Measurements from ENCODE around the gene ADCY2. TPM values are rescaled to one million over a fixed set of nuclear protein-coding genes. Genes with fewer than 3 reads are reported as not detected.

The ADCY2 gene
- total and polyA plus RNA-seq, 9 of the 15 experiments (the other 6 are each of a cell fraction or from before 2014, with no cell fraction given) = 0.01 to 0.15 (median 0.03) TPM; not detected in 5

DNA sequence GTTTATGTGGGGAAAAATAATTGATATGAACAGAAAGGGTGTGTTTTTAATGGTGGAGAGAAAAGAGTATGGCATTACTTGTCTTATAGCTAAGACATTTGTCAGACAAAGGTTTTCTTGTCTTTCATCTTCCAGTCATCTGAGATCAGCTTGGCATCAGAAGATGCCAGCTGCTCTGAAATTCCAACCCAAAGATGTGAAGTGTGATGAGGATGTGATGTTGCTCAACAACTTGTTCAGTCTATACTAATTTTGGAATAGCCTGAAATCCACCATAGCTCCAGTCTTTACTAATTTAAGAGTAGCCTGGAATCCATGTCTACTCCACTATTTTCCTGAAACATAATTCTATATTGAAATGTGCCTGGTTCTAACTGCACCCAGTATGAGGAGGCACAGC lies 272.7 kb downstream of the ADCY2 start:
- FAIRE-seq (no peak), ATAC-seq (no peak), DNase-seq (ENCODE audit: extremely low read depth in 1 of 4, low spot score in 3 of 4) (no peak)
- no peaks in the 10 kb centered on the region for H3K36me3 ChIP-seq (ENCODE audit: control insufficient read depth, insufficient read depth, low read length)
- no peaks in the 10 kb centered on the region for H3K9me3 ChIP-seq (replicated peaks; ENCODE audit: control insufficient read depth, insufficient read depth, low read depth, low read length)
- H3K9me1 ChIP-seq (ENCODE audit: control insufficient read depth, insufficient read depth, low read length) = no peaks in the 10 kb centered on the region
- no peak overlapping the region for H3K4me3 ChIP-seq
- in situ Hi-C loops (cut with MboI) = no loop called here
- peaks cover 4 to 10% of the 10 kb centered on the region in 2 experiments; a peak in 2 of 5 replicates for H3K27me3 ChIP-seq (ENCODE audit: control insufficient read depth in 2 of 2, insufficient read depth in 2 of 2, low read length in 2 of 2)
- CTCF ChIA-PET (ENCODE audit: low intra/inter-chr PET ratio) = no interaction called here
- no peak overlapping the region for H3K4me2 ChIP-seq (ENCODE audit: insufficient read depth, low read length)
- H2AFZ ChIP-seq (ENCODE audit: low read depth, low read length) = no peak overlapping the region
- no peaks in the 10 kb centered on the region for H3K79me2 ChIP-seq (ENCODE audit: control insufficient read depth, insufficient read depth, low read length)
- H3K9ac ChIP-seq (ENCODE audit: insufficient read depth in 1 of 2, low read depth in 2 of 2, low read length in 2 of 2) = no peak overlapping the region
- no peak overlapping the region for H3K27ac ChIP-seq (ENCODE audit: extremely low read depth, low read depth, low read length)
- H4K20me1 ChIP-seq (replicated peaks; ENCODE audit: control insufficient read depth, insufficient read depth, low read length) = no peaks in the 10 kb centered on the region
- H3K4me1 ChIP-seq (replicated peaks in 1 of 2; ENCODE audit: control insufficient read depth in 2 of 2, insufficient read depth in 2 of 2, low read length in 2 of 2) = no peaks in the 10 kb centered on the region
- no TSS peak for BruUV-seq (replicated peaks)
- POLR2A ChIA-PET = no interaction called here
- intact Hi-C loops (cut with micrococcal nuclease) = no loop called here
- TF ChIP-seq ZNF143 (CRISPR knock-in tag; IDR thresholded peaks at IDR 0.05) = no peak
- TF ChIP-seq, protein P1, sequence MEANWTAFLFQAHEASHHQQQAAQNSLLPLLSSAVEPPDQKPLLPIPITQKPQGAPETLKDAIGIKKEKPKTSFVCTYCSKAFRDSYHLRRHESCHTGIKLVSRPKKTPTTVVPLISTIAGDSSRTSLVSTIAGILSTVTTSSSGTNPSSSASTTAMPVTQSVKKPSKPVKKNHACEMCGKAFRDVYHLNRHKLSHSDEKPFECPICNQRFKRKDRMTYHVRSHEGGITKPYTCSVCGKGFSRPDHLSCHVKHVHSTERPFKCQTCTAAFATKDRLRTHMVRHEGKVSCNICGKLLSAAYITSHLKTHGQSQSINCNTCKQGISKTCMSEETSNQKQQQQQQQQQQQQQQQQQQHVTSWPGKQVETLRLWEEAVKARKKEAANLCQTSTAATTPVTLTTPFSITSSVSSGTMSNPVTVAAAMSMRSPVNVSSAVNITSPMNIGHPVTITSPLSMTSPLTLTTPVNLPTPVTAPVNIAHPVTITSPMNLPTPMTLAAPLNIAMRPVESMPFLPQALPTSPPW (CRISPR knock-in tag; IDR thresholded peaks at IDR 0.05) = no peak
- TF ChIP-seq, protein P2, sequence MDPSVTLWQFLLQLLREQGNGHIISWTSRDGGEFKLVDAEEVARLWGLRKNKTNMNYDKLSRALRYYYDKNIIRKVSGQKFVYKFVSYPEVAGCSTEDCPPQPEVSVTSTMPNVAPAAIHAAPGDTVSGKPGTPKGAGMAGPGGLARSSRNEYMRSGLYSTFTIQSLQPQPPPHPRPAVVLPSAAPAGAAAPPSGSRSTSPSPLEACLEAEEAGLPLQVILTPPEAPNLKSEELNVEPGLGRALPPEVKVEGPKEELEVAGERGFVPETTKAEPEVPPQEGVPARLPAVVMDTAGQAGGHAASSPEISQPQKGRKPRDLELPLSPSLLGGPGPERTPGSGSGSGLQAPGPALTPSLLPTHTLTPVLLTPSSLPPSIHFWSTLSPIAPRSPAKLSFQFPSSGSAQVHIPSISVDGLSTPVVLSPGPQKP (CRISPR knock-in tag; IDR thresholded peaks at IDR 0.05) = no peak
- no peak for TF ChIP-seq HMGN3 (IDR thresholded peaks at IDR 0.05; ENCODE audit: borderline replicate concordance, extremely low read depth, insufficient read length, low read depth, low read length)
- no peak for TF ChIP-seq ZNF274 (IDR thresholded peaks at IDR 0.05; ENCODE audit: borderline replicate concordance, low read depth, low read length)
- TF ChIP-seq, protein P3, sequence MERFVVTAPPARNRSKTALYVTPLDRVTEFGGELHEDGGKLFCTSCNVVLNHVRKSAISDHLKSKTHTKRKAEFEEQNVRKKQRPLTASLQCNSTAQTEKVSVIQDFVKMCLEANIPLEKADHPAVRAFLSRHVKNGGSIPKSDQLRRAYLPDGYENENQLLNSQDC (CRISPR knock-in tag; IDR thresholded peaks at IDR 0.05) = no peak
- TF ChIP-seq RUNX1 (IDR thresholded peaks at IDR 0.05; ENCODE audit: low read depth) = no peak
- TF ChIP-seq POU5F1 (IDR thresholded peaks at IDR 0.05; ENCODE audit: borderline replicate concordance, low read depth, low read length, partially characterized antibody) = no peak
- TF ChIP-seq, protein P4, sequence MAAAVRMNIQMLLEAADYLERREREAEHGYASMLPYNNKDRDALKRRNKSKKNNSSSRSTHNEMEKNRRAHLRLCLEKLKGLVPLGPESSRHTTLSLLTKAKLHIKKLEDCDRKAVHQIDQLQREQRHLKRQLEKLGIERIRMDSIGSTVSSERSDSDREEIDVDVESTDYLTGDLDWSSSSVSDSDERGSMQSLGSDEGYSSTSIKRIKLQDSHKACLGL (CRISPR knock-in tag; IDR thresholded peaks at IDR 0.05; ENCODE audit: borderline replicate concordance, poor library complexity, severe bottlenecking) = no peak
- no peak for TF ChIP-seq NFIX (CRISPR knock-in tag; IDR thresholded peaks at IDR 0.05; ENCODE audit: low read depth)
- no peak for TF ChIP-seq CBX5 (IDR thresholded peaks at IDR 0.05; ENCODE audit: borderline replicate concordance, low read depth)
- no peak for TF ChIP-seq EHMT2 (IDR thresholded peaks at IDR 0.05)
- TF ChIP-seq, protein P5, sequence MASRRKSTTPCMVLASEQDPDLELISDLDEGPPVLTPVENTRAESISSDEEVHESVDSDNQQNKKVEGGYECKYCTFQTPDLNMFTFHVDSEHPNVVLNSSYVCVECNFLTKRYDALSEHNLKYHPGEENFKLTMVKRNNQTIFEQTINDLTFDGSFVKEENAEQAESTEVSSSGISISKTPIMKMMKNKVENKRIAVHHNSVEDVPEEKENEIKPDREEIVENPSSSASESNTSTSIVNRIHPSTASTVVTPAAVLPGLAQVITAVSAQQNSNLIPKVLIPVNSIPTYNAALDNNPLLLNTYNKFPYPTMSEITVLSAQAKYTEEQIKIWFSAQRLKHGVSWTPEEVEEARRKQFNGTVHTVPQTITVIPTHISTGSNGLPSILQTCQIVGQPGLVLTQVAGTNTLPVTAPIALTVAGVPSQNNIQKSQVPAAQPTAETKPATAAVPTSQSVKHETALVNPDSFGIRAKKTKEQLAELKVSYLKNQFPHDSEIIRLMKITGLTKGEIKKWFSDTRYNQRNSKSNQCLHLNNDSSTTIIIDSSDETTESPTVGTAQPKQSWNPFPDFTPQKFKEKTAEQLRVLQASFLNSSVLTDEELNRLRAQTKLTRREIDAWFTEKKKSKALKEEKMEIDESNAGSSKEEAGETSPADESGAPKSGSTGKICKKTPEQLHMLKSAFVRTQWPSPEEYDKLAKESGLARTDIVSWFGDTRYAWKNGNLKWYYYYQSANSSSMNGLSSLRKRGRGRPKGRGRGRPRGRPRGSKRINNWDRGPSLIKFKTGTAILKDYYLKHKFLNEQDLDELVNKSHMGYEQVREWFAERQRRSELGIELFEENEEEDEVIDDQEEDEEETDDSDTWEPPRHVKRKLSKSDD (conservative IDR thresholded peaks at IDR 0.05; ENCODE audit: low read length) = no peak
- no peak for TF ChIP-seq STAG1 (CRISPR knock-in tag; IDR thresholded peaks at IDR 0.05; ENCODE audit: borderline replicate concordance)
- no peak for TF ChIP-seq SMARCA4 (IDR thresholded peaks at IDR 0.05)
- no peak for TF ChIP-seq RBBP5 (IDR thresholded peaks at IDR 0.05; ENCODE audit: borderline replicate concordance, insufficient read depth, low read length, poor library complexity, severe bottlenecking)

Data from K562 (cell line).